Measurements from ENCODE around the gene PPP2R1B. TPM values are rescaled to one million over a fixed set of nuclear protein-coding genes. Genes with fewer than 3 reads are reported as not detected.

Gene PPP2R1B
- total and polyA plus RNA-seq, 2 of the 8 experiments (the other 6 are each of a cell fraction or from before 2014, with no cell fraction given), result 25.8 to 87.0 TPM

GRCh38 chr11:111736181-111736590 lies 30.0 kb downstream of the PPP2R1B start:
- peaks cover 1 to 2% of the 10 kb centered on the region in 2 experiments for H4K20me1 ChIP-seq (replicated peaks in 1 of 2; ENCODE audit: control insufficient read depth in 1 of 2, insufficient read depth in 2 of 2, low read length in 2 of 2)
- H3K23ac ChIP-seq (ENCODE audit: insufficient read length), result no peak overlapping the region
- POLR2A ChIA-PET (ENCODE audit: partially characterized antibody), result interaction anchor here (1.7 to 3.6 kb wide), 2 partner anchors 30 to 39 kb away, joined by 4 to 19 read pairs; partner anchors contain the start of gene PPP2R1B
- WGBS, 2 experiments (ENCODE audit: extremely low coverage in 1 of 2, insufficient coverage in 1 of 2, insufficient read length in 1 of 2, insufficient replicate concordance in 2 of 2, low coverage in 1 of 2, low lambda C conversion rate in 2 of 2, missing lambda C conversion rate in 1 of 2), result 97% methylated on average over 10 of the region's 11 CpGs; no CpG with 5 or more reads in 1 of the 2 experiments
- peak overlapping the region; percentile 39; the same call in 1 of the 2 replicates for H2BK12ac ChIP-seq (ENCODE audit: low read depth, low read length)
- H3K56ac ChIP-seq (replicated peaks; ENCODE audit: insufficient read length, low read depth, low read length), result no peak overlapping the region
- DNase-seq (ENCODE audit: low read depth in 1 of 2, low spot score in 2 of 2) (no peak), FAIRE-seq (no peak)
- no peak overlapping the region for H4K91ac ChIP-seq (replicated peaks; ENCODE audit: insufficient read length, low read length)
- no peak for TF ChIP-seq RAD21 (IDR thresholded peaks at IDR 0.05 in 1 of 2, conservative IDR thresholded peaks at IDR 0.05 in 1 of 2; ENCODE audit: low read depth in 2 of 2, low read length in 2 of 2)
- no peak for TF ChIP-seq EZH2 (IDR thresholded peaks at IDR 0.05; ENCODE audit: low read depth, low read length, severe bottlenecking)
- TF ChIP-seq MAFK (IDR thresholded peaks at IDR 0.05; ENCODE audit: low read depth, low read length), result no peak
- TF ChIP-seq SAP30 (IDR thresholded peaks at IDR 0.05; ENCODE audit: insufficient read depth, insufficient replicate concordance, low read length), result no peak
- no peak for TF ChIP-seq POLR2AphosphoS5 (IDR thresholded peaks at IDR 0.05; ENCODE audit: low read depth, low read length)
- no peak for TF ChIP-seq PHF8 (conservative IDR thresholded peaks at IDR 0.05; ENCODE audit: low read depth, low read length)
- no peak overlapping the region for H2BK15ac ChIP-seq (ENCODE audit: low read length)
- H2BK120ac ChIP-seq (replicated peaks; ENCODE audit: low read depth, low read length), result no peak overlapping the region
- 0 out of 2 replicates have a peak, but pooled peaks cover 5% of the 10 kb centered on the region for H3K79me1 ChIP-seq (ENCODE audit: low read depth, low read length)
- H3K14ac ChIP-seq (ENCODE audit: insufficient read length), result no peak overlapping the region
- peaks cover 0 to 14% (median 7%) of the 10 kb centered on the region in 4 experiments; a peak in 6 of 7 replicates for H3K4me1 ChIP-seq (replicated peaks in 1 of 4; ENCODE audit: control insufficient read depth in 3 of 4, insufficient read depth in 4 of 4, low read length in 3 of 4)
- H2BK5ac ChIP-seq (ENCODE audit: low read depth, low read length), result no peak overlapping the region
- no peak overlapping the region for H4K5ac ChIP-seq (ENCODE audit: insufficient read length, low read depth, low read length)
- no peak overlapping the region for H3K27ac ChIP-seq (ENCODE audit: low read depth, low read length)
- no peak overlapping the region for H3K4ac ChIP-seq (replicated peaks; ENCODE audit: insufficient read length, low read depth, low read length)
- H2AK5ac ChIP-seq (ENCODE audit: low read depth, low read length), result no peak overlapping the region
- H3K27me3 ChIP-seq (replicated peaks in 1 of 4; ENCODE audit: control insufficient read depth in 3 of 4, extremely low read depth in 1 of 4, insufficient read depth in 3 of 4, low read length in 3 of 4), result no peaks in the 10 kb centered on the region
- no peak overlapping the region for H3K4me2 ChIP-seq (ENCODE audit: insufficient read depth in 1 of 2, low read depth in 2 of 2, low read length in 2 of 2)
- no peaks in the 10 kb centered on the region for H3K23me2 ChIP-seq (ENCODE audit: low read depth, low read length)
- no peak overlapping the region for H4K8ac ChIP-seq (ENCODE audit: extremely low read depth, insufficient read depth, low read length)
- H2AFZ ChIP-seq (ENCODE audit: low read length), result no peak overlapping the region
- H3K9me3 ChIP-seq (ENCODE audit: insufficient read depth in 2 of 2, low read depth in 1 of 2, low read length in 1 of 2), result no peaks in the 10 kb centered on the region
- no peak overlapping the region for H3K18ac ChIP-seq (ENCODE audit: extremely low read depth, low read length)
- CTCF ChIA-PET (ENCODE audit: partially characterized antibody), result interaction anchor here (1.6 to 1.9 kb wide), 2 partner anchors 18 to 110 kb away, joined by 3 to 6 read pairs; no protein-coding TSS in a partner anchor
- no peak overlapping the region for H2BK20ac ChIP-seq (ENCODE audit: low read length)
- no peaks in the 10 kb centered on the region for H3K79me2 ChIP-seq (ENCODE audit: control insufficient read depth in 1 of 2, insufficient read depth in 2 of 2, low read length in 2 of 2)
- H3K36me3 ChIP-seq (ENCODE audit: control insufficient read depth in 2 of 4, insufficient read depth in 4 of 4, low read length in 3 of 4), result peaks cover 0 to 7% (median 5%) of the 10 kb centered on the region in 4 experiments; a peak in 4 of 8 replicates
- H3K4me3 ChIP-seq (ENCODE audit: extremely low read depth in 1 of 4, insufficient read depth in 2 of 4, low read depth in 3 of 4, low read length in 4 of 4), result no peak overlapping the region
- no peak overlapping the region for H3K9ac ChIP-seq (replicated peaks in 1 of 4; ENCODE audit: extremely low read depth in 1 of 4, low read depth in 3 of 4, low read length in 3 of 4)

Data from H1 (cell line).